NCI-H446 treated with DMSO at 0.1 percent for 48 hours (cell line): ENCODE data around the gene ABHD11.
A peak's percentile ranks its signal among the peaks of the same experiment; 100 is the strongest.
"Not testable (repeated sequence)": the region's sequence is repeated elsewhere in the genome, so short reads cannot be mapped to it uniquely, and the experiment has no call there.

Source experiments
- DNase-seq: peaks from one replicate; lab custom pipeline; 2025; lab: John Stamatoyannopoulos, UW

The ABHD11 gene

GRCh38 chr7:73718905-73719805 is 19.4 kb downstream of the ABHD11 start, which contains the start of gene STX1A:
STX1A (minus strand) TSS chr7:73719669; CDS start chr7:73719631, 38 bp downstream.
- no peak for DNase-seq

GRCh38 chr7:73718438-73718881 is 20.1 kb downstream of the ABHD11 start:
- DNase-seq, result no peak

GRCh38 chr7:73717991-73718405 is 20.6 kb downstream of the ABHD11 start:
- no peak for DNase-seq

GRCh38 chr7:73717025-73717807 is 21.4 kb downstream of the ABHD11 start:
- DNase-seq, result no peak

- DNase-seq, result no peak
These were observed 22.2 kb downstream of the ABHD11 start for GRCh38 chr7:73716318-73716890.

GRCh38 chr7:73715648-73716317 is 22.8 kb downstream of the ABHD11 start:
- DNase-seq, result peak; percentile 26

- DNase-seq, result not testable (repeated sequence)
These were observed 25.3 kb downstream of the ABHD11 start for GRCh38 chr7:73713319-73713718.

- DNase-seq, result no peak
These were observed 25.8 kb downstream of the ABHD11 start for GRCh38 chr7:73712773-73713172.

GRCh38 chr7:73708961-73709549 is 29.5 kb downstream of the ABHD11 start:
- no peak for DNase-seq

- DNase-seq, result peak; percentile 28
These were observed 31.5 kb downstream of the ABHD11 start for GRCh38 chr7:73707045-73707631.

- no peak for DNase-seq
These were observed 32.2 kb downstream of the ABHD11 start for GRCh38 chr7:73706126-73707044.

GRCh38 chr7:73705551-73705920 is 33.1 kb downstream of the ABHD11 start:
- no peak for DNase-seq

- DNase-seq, result peak; percentile 73
These were observed 33.7 kb downstream of the ABHD11 start for GRCh38 chr7:73704640-73705550.

- no peak for DNase-seq
These were observed 34.6 kb downstream of the ABHD11 start for GRCh38 chr7:73703757-73704639.

GRCh38 chr7:73703225-73703624 is 35.4 kb downstream of the ABHD11 start:
- DNase-seq, result no peak

GRCh38 chr7:73702665-73703064 is 35.9 kb downstream of the ABHD11 start:
- DNase-seq, result no peak

GRCh38 chr7:73702226-73702625 is 36.4 kb downstream of the ABHD11 start:
- DNase-seq, result no peak
